Erythroblast (primary cell): ENCODE measurements around the gene MGME1.

Experiments
- GATA1 ChIP-seq: IDR thresholded peaks from 2 replicates; pipeline ENCODE4 v1.6.1; 2011; ENCODE audit warnings: low read depth, mild to moderate bottlenecking, control low read depth, low read length, moderate library complexity
- POLR2A ChIP-seq: IDR thresholded peaks from 2 replicates; pipeline ENCODE4 v1.6.1; 2011; ENCODE audit warnings: mild to moderate bottlenecking, low read length

DNA sequence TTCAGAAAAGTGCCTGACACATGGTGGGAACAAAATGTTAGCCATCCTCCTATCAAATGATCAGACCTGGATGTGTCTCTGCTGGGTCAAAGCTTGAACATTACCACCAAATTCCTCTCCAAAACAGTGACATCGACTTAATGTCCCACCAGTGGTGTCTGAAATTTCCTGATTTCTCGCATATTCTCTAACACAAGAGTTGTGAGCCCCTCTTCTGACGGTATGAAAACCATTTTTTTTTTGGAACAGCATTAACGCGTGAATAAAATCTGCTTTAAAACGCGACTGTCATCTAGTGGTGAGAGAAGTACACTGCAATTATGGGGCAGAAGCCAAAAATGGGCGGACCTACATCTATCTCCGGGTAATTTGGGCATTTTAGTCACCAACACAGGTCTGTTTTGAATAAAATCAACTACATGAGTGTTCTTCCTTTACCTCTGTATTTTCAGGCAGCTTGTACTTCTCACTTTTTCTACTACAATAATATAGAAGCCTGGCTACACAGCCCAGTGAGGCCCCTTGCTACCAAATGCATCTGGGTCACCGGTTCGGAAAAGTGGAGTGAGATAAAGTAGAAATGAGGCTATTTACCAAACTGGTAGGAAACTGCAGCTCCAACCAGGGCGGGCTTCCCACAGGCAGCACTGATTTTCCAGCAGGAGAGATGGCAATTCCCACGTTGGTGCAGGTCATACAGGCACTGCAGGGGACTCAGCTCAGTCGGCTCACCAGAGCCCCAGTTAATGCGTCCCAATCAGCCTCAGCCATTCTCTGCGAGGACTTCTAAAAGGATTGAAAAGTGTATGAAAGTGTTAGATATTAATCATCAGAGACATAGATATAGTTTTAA is 27.4 kb downstream of the MGME1 start:
- TF ChIP-seq POLR2A: no peak
- no peak for TF ChIP-seq GATA1
